Measurements from ENCODE around the gene PLPPR4. TPM values are rescaled to one million over a fixed set of nuclear protein-coding genes. Genes with fewer than 3 reads are reported as not detected.

The PLPPR4 gene
- total RNA-seq, 1 donor = 2.2 TPM

DNA sequence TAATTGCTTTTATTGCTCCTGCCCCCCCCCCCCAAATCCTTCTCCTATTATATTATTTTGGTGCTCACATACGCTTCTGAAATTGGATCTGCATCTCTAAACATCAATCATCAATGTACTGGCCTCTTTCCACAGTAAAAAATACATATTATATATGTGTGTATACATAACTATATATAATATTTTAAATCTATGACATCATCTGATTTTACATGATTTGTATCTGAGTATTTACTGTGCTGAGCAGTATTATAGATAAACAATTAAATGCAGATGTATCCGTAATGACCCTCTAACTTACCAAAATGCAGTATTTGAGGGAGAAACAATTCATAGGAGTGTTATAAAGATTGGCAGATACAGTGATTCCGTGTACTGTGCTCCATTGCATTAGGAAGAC is 832 bp downstream of the PLPPR4 start:
- H3K4me3 ChIP-seq (ENCODE audit: low read depth, low read length) = no peak overlapping the region
- no peak for DNase-seq (ENCODE audit: low read depth)
- TF ChIP-seq CTCF (IDR thresholded peaks at IDR 0.05; ENCODE audit: insufficient read depth, low read depth, low read length) = no peak

GRCh38 chr1:99266726-99267125 is 2.4 kb downstream of the PLPPR4 start:
- no peak overlapping the region for H3K4me3 ChIP-seq (ENCODE audit: low read depth, low read length)
- TF ChIP-seq CTCF (IDR thresholded peaks at IDR 0.05; ENCODE audit: insufficient read depth, low read depth, low read length) = no peak
- peak; percentile 80 for DNase-seq (ENCODE audit: low read depth)

DNA sequence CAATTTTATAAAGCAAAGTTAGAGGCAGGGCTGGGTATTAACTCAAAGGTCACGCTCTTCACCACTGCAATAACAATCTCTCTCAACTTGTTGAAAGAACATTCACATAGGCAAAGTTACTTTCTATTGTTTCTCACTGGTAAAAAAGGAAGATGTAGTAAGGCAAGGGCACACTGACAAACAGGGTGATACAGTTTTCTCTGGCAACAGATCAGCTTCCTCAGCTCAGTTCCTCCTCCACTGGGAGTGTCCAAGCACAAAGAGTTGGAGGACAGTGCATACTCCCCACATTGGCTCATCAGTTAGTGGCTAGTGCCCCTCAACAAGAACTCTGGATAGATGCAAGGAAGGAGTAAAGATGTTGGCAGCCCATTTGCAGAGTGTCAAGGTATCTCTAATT is 3.7 kb downstream of the PLPPR4 start:
- no peak overlapping the region for H3K4me3 ChIP-seq (ENCODE audit: low read depth, low read length)
- TF ChIP-seq CTCF (IDR thresholded peaks at IDR 0.05; ENCODE audit: insufficient read depth, low read depth, low read length) = no peak
- DNase-seq (ENCODE audit: low read depth) = peak; percentile 7

DNA sequence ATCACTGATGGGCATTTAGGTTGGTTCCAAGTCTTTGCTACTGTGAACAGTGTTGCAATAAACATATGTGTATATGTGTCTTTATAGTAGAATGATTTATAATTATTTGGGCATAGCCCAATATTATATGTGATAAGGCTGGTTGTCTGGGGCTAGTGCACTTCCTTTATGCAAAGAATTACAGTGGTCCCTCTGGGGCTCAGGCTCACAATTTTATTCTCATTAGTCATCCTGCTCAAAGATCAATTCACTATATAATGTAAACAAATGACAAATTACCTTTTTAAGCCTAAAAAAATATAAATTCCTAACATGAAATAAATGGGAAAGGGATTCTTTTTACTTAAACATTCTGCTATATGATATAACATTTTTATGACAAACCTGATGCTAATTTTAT is 5.0 kb downstream of the PLPPR4 start:
- H3K4me3 ChIP-seq (ENCODE audit: low read depth, low read length) = no peak overlapping the region
- no peak for TF ChIP-seq CTCF (IDR thresholded peaks at IDR 0.05; ENCODE audit: insufficient read depth, low read depth, low read length)
- no peak for DNase-seq (ENCODE audit: low read depth)

GRCh38 chr1:99270646-99271045 is 6.4 kb downstream of the PLPPR4 start:
- no peak overlapping the region for H3K4me3 ChIP-seq (ENCODE audit: low read depth, low read length)
- no peak for DNase-seq (ENCODE audit: low read depth)
- TF ChIP-seq CTCF (IDR thresholded peaks at IDR 0.05; ENCODE audit: insufficient read depth, low read depth, low read length) = no peak

DNA sequence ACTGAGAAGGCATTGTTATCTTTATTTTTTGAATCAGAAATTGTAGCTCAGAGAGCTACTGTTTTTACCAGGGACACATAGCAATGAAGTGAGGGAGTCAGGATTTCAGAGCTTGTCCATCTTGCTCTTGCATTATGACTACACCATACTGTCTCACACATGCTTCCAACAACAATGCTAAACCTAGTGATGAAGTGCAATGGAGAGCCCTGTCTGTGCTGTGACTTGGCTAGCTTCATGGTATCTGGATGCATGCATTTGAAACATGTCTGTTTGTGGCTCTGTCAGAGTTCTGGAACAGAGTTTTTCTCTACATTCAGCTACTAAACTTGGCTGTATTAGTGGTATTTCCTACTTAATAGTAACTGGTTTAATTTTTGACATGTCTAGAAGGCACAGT is 7.0 kb downstream of the PLPPR4 start:
- no peak for DNase-seq (ENCODE audit: low read depth)
- no peak for TF ChIP-seq CTCF (IDR thresholded peaks at IDR 0.05; ENCODE audit: insufficient read depth, low read depth, low read length)
- no peak overlapping the region for H3K4me3 ChIP-seq (ENCODE audit: low read depth, low read length)

GRCh38 chr1:99277066-99277465 is 12.8 kb downstream of the PLPPR4 start:
- no peak for TF ChIP-seq CTCF (IDR thresholded peaks at IDR 0.05; ENCODE audit: insufficient read depth, low read depth, low read length)
- DNase-seq (ENCODE audit: low read depth) = peak; percentile 2

More at GRCh38 chr1:99277066-99277465, 12.8 kb downstream of the PLPPR4 start:
- no peak overlapping the region for H3K4me3 ChIP-seq (ENCODE audit: low read depth, low read length)
